Body of pancreas (tissue), 4 donors: Measurements from ENCODE around the gene EDDM3A. TPM values are rescaled to one million over a fixed set of nuclear protein-coding genes. Genes with fewer than 3 reads are reported as not detected.
"Not testable (repeated sequence)": the region's sequence is repeated elsewhere in the genome, so short reads cannot be mapped to it uniquely, and the experiment has no call there.

ENCODE experiments used
- ATAC-seq: fragments of 150-250 bp; one replicate; pipeline ENCODE4 v1.9.1; 2016
- DNase-seq, 4 donors: peaks; one replicate each; pipeline ENCODE4 v3.0.0-alpha.2; 2019
- H3K27ac ChIP-seq, 4 donors: fragments of 200-600 bp; sonication (generic); 1 replicate in 3 of 4; 2 replicates in 1 of 4; pipeline versions ENCODE4 v1.5.1 to v1.6.1; 2016 to 2019; ENCODE audit warnings: mild to moderate bottlenecking in 1 of 4, mixed read lengths in 1 of 4, moderate library complexity in 1 of 4
- H3K27me3 ChIP-seq, 2 donors: fragments of 200-600 bp; sonication (generic); one replicate each; pipeline ENCODE4 v1.6.0; 2016; ENCODE audit warnings: mild to moderate bottlenecking in 1 of 2
- H3K36me3 ChIP-seq, 2 donors: fragments of 200-600 bp; sonication (generic); replicated peaks in 1 of 2; 2 replicates each; pipeline ENCODE4 v1.5.1; 2016; ENCODE audit warnings: low read depth in 2 of 2; ENCODE audit not compliant: insufficient read depth in 1 of 2
- H3K4me1 ChIP-seq: fragments of 200-600 bp; sonication (generic); one replicate; pipeline ENCODE4 v1.6.0; 2016
- H3K4me3 ChIP-seq, 2 donors: fragments of 200-600 bp; sonication (generic); 1 replicate in 1 of 2; 2 replicates in 1 of 2; pipeline ENCODE4 v1.5.1; 2016 to 2019
- H3K9me3 ChIP-seq, 3 donors: fragments of 200-600 bp; sonication (generic); 1 replicate in 2 of 3; 2 replicates in 1 of 3; pipeline ENCODE4 v1.5.1; 2016
- CTCF ChIP-seq, 7 experiments: fragments of 450-650 bp in 4 of 7; fragments of 200-600 bp in 3 of 7; sonication (generic) in 3 of 7; IDR thresholded peaks; one replicate each; pipeline ENCODE4 v1.5.1; 2016 to 2019; ENCODE audit warnings: antibody characterized with exemption in 7 of 7
- POLR2A ChIP-seq, 3 donors: fragments of 450-650 bp; IDR thresholded peaks; one replicate each; pipeline ENCODE4 v1.6.1; 2016; ENCODE audit warnings: antibody characterized with exemption in 3 of 3, mild to moderate bottlenecking in 2 of 3
- WGBS, 2 donors: methylation state at CpG; one replicate each; pipeline ENCODE4 v1.1.5; 2017; 5-methylcytosine and 5-hydroxymethylcytosine counted together
- intact Hi-C: fragments of 100-400 bp; cut with DNase I; formaldehyde crosslinking; loops from one replicate; pipeline ENCODE4 v1.15.1; 2023
- total RNA-seq, 2 donors: library from RNA; depleted of rRNA; stranded (reverse); fragments of >200 nt; gene quantifications; one replicate each; pipeline ENCODE4 v1.1.0, GENCODE V29; 2016

EDDM3A gene
- total RNA-seq, 2 donors from 2014 or later, result not detected

GRCh38 chr14:20720741-20721140, 24.9 kb upstream of the EDDM3A start:
- intact Hi-C loops, result no loop called here
- no peaks in the 10 kb centered on the region for H3K27me3 ChIP-seq
- no peak for DNase-seq
- WGBS, 2 donors, result 75 to 89% methylated on average over 6 of the region's 6 CpGs
- H3K9me3 ChIP-seq, result no peaks in the 10 kb centered on the region
- no peak overlapping the region for H3K4me3 ChIP-seq
- no peaks in the 10 kb centered on the region for H3K36me3 ChIP-seq
- TF ChIP-seq POLR2A (IDR thresholded peaks at IDR 0.05) (no peak), CTCF (IDR thresholded peaks at IDR 0.05) (no peak)
- H3K4me1 ChIP-seq, result peaks cover 24% of the 10 kb centered on the region
- no peak for ATAC-seq
- H3K27ac ChIP-seq, result no peak overlapping the region

GRCh38 chr14:20722016-20722415, 23.7 kb upstream of the EDDM3A start:
- Histone ChIP-seq H3K27me3 (no peaks in the 10 kb centered on the region), H3K4me3 (no peak overlapping the region), H3K27ac (no peak overlapping the region), H3K9me3 (no peaks in the 10 kb centered on the region), H3K4me1 (peaks cover 20% of the 10 kb centered on the region), H3K36me3 (no peaks in the 10 kb centered on the region)
- WGBS, 2 donors, result 91 to 94% methylated on average over 12 of the region's 12 CpGs
- TF ChIP-seq POLR2A (IDR thresholded peaks at IDR 0.05), result no peak
- no peak for TF ChIP-seq CTCF (IDR thresholded peaks at IDR 0.05)
- DNase-seq (no peak), ATAC-seq (no peak)
- intact Hi-C loops, result no loop called here

- DNase-seq, result no peak
- intact Hi-C loops, result no loop called here
Measured at GRCh38 chr14:20723488-20723887, 22.2 kb upstream of the EDDM3A start.

GRCh38 chr14:20726121-20726520, 19.6 kb upstream of the EDDM3A start:
- intact Hi-C loops, ATAC-seq, DNase-seq, H3K4me3 ChIP-seq, H3K27me3 ChIP-seq, H3K36me3 ChIP-seq, H3K9me3 ChIP-seq, H3K4me1 ChIP-seq: not testable (repeated sequence)
- WGBS, 2 donors, result 79 to 84% methylated on average over 2 to 3 of the region's 3 CpGs
- H3K27ac ChIP-seq, result peak overlapping the region in 1 of 4 donors; percentile 41

More at GRCh38 chr14:20723488-20723887, 22.2 kb upstream of the EDDM3A start:
- WGBS, 2 donors, result 44 to 78% methylated on average over 11 to 23 of the region's 28 CpGs
- H3K4me1 ChIP-seq, result peaks cover 20% of the 10 kb centered on the region
- H3K27me3 ChIP-seq, result no peaks in the 10 kb centered on the region
- TF ChIP-seq POLR2A (IDR thresholded peaks at IDR 0.05), result no peak
- ATAC-seq, result no peak
- no peaks in the 10 kb centered on the region for H3K36me3 ChIP-seq
- no peak overlapping the region for H3K27ac ChIP-seq
- no peak overlapping the region for H3K4me3 ChIP-seq
- H3K9me3 ChIP-seq, result no peaks in the 10 kb centered on the region

GRCh38 chr14:20726531-20726930, 19.2 kb upstream of the EDDM3A start:
- 11 to 40% methylated on average over 1 of the region's 1 CpG for WGBS, 2 donors
- no peak for DNase-seq
- H3K27ac ChIP-seq, result peak overlapping the region in 1 of 4 donors; percentile 41
- intact Hi-C loops, result no loop called here
- TF ChIP-seq CTCF (IDR thresholded peaks at IDR 0.05), result no peak
- no peak for TF ChIP-seq POLR2A (IDR thresholded peaks at IDR 0.05)
- H3K9me3 ChIP-seq, result no peaks in the 10 kb centered on the region
- ATAC-seq, result no peak
- H3K36me3 ChIP-seq, result no peaks in the 10 kb centered on the region
- no peaks in the 10 kb centered on the region for H3K4me1 ChIP-seq
- no peaks in the 10 kb centered on the region for H3K27me3 ChIP-seq
- no peak overlapping the region for H3K4me3 ChIP-seq

GRCh38 chr14:20730891-20731290, 14.8 kb upstream of the EDDM3A start:
- H3K9me3 ChIP-seq, result no peaks in the 10 kb centered on the region
- H3K4me1 ChIP-seq, result peaks cover 13% of the 10 kb centered on the region
- no peak overlapping the region for H3K4me3 ChIP-seq
- ATAC-seq, result no peak
- no peaks in the 10 kb centered on the region for H3K27me3 ChIP-seq
- intact Hi-C loops, result no loop called here
- no peaks in the 10 kb centered on the region for H3K36me3 ChIP-seq
- TF ChIP-seq CTCF (IDR thresholded peaks at IDR 0.05), result no peak
- TF ChIP-seq POLR2A (IDR thresholded peaks at IDR 0.05), result peak in 1 of 3 donors; percentile 17
- peak overlapping the region in 1 of 4 donors; percentile 2 for H3K27ac ChIP-seq
- 69 to 87% methylated on average over 6 of the region's 6 CpGs for WGBS, 2 donors
- DNase-seq, result peak in 1 of 4 donors; percentile 21
